A673 (cell line): ENCODE measurements around the gene ECI1. TPM values are rescaled to one million over a fixed set of nuclear protein-coding genes. Genes with fewer than 3 reads are reported as not detected.

ENCODE experiments used
- BruUV-seq: library from RNA; stranded (reverse); fragments of 400-500 nt; replicated peaks from 2 replicates; lab custom pipeline; 2021; lab: Mats Ljungman, UMichigan
- CTCF ChIA-PET: fragments of 300-600 bp; sonication (Branson Sonifier 250); formaldehyde crosslinking; loops from one replicate; lab custom pipeline; 2022; ENCODE audit warnings: antibody characterized with exemption; lab: Charles Lee
- POLR2A ChIA-PET: fragments of 300-600 bp; sonication (Branson Sonifier 250); formaldehyde crosslinking; loops from one replicate; lab custom pipeline; 2022; ENCODE audit warnings: antibody characterized with exemption; ENCODE audit not compliant: low non-redundant PET; lab: Charles Lee
- DNase-seq: peaks from one replicate; pipeline ENCODE4 v3.0.0-alpha.2; 2015; ENCODE audit warnings: low spot score
- H3K27ac ChIP-seq: fragments of 200-600 bp; sonication (generic); 2 replicates; pipeline ENCODE4 v1.5.1; 2016; ENCODE audit warnings: mixed run types, low read depth, mild to moderate bottlenecking, mixed read lengths, antibody characterized with exemption, low read length; ENCODE audit not compliant: poor library complexity, severe bottlenecking
- H3K27me3 ChIP-seq: fragments of 200-600 bp; sonication (generic); replicated peaks from 2 replicates; pipeline ENCODE4 v1.6.1; 2017; ENCODE audit warnings: mixed run types, low read depth, mild to moderate bottlenecking, mixed read lengths, antibody characterized with exemption, low read length; ENCODE audit not compliant: insufficient read depth, poor library complexity
- H3K36me3 ChIP-seq: fragments of 200-600 bp; sonication (generic); 2 replicates; pipeline ENCODE4 v1.6.1; 2016; ENCODE audit warnings: mixed run types, mild to moderate bottlenecking, mixed read lengths, antibody characterized with exemption, low read length; ENCODE audit not compliant: insufficient read depth, poor library complexity, severe bottlenecking
- H3K4me1 ChIP-seq: fragments of 200-600 bp; sonication (generic); 2 replicates; pipeline ENCODE4 v1.6.1; 2017; ENCODE audit warnings: mixed run types, mild to moderate bottlenecking, mixed read lengths, antibody characterized with exemption, low read length; ENCODE audit not compliant: insufficient read depth, poor library complexity, severe bottlenecking
- H3K4me3 ChIP-seq: fragments of 200-600 bp; sonication (generic); 2 replicates; pipeline ENCODE4 v1.5.1; 2016; ENCODE audit warnings: low read depth, mixed run types, mild to moderate bottlenecking, mixed read lengths, low read length; ENCODE audit not compliant: poor library complexity, severe bottlenecking
- H3K9me3 ChIP-seq: fragments of 200-600 bp; sonication (generic); 2 replicates; pipeline ENCODE4 v1.6.1; 2016; ENCODE audit warnings: mixed run types, low read depth, mild to moderate bottlenecking, mixed read lengths, antibody characterized with exemption, low read length; ENCODE audit not compliant: poor library complexity, severe bottlenecking
- EZH2 ChIP-seq: fragments of 200-600 bp; sonication (generic); IDR thresholded peaks from 2 replicates; pipeline ENCODE4 v1.6.1; 2017; ENCODE audit warnings: borderline replicate concordance, low read depth, mild to moderate bottlenecking, mixed read lengths, antibody characterized with exemption, low read length; ENCODE audit not compliant: poor library complexity, severe bottlenecking
- intact Hi-C: fragments of 100-400 bp; cut with micrococcal nuclease; formaldehyde crosslinking; loops from one replicate; pipeline ENCODE4 v1.10.0; 2022; ENCODE audit not compliant: unreplicated experiment
- total RNA-seq: library from RNA; stranded (reverse); gene quantifications from 2 replicates; pipeline ENCODE4 v1.2.3, GENCODE V29; 2021
- TF ChIP-seq, protein P1 (sequence below): fragments of 300-800, 200-600 bp; sonication (generic); conservative IDR thresholded peaks from 2 replicates; pipeline ENCODE4 v1.5.1; 2017; ENCODE audit warnings: low read depth, mild to moderate bottlenecking, antibody characterized with exemption, low read length, moderate library complexity, mixed read lengths

The ECI1 gene
- total RNA-seq, 1 experiment from 2014 or later, result 55.3 TPM

GRCh38 chr16:2198283-2198682 is 53.1 kb downstream of the ECI1 start:
- no TSS peak for BruUV-seq
- TF ChIP-seq, protein P1, sequence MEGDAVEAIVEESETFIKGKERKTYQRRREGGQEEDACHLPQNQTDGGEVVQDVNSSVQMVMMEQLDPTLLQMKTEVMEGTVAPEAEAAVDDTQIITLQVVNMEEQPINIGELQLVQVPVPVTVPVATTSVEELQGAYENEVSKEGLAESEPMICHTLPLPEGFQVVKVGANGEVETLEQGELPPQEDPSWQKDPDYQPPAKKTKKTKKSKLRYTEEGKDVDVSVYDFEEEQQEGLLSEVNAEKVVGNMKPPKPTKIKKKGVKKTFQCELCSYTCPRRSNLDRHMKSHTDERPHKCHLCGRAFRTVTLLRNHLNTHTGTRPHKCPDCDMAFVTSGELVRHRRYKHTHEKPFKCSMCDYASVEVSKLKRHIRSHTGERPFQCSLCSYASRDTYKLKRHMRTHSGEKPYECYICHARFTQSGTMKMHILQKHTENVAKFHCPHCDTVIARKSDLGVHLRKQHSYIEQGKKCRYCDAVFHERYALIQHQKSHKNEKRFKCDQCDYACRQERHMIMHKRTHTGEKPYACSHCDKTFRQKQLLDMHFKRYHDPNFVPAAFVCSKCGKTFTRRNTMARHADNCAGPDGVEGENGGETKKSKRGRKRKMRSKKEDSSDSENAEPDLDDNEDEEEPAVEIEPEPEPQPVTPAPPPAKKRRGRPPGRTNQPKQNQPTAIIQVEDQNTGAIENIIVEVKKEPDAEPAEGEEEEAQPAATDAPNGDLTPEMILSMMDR, result no peak
- no peak for TF ChIP-seq EZH2
- Histone ChIP-seq H3K27me3 (peaks cover 26% of the 10 kb centered on the region), H3K4me3 (no peak overlapping the region), H3K4me1 (peaks cover 7% of the 10 kb centered on the region), H3K9me3 (no peaks in the 10 kb centered on the region), H3K36me3 (no peaks in the 10 kb centered on the region), H3K27ac (no peak overlapping the region)
- POLR2A ChIA-PET, result no interaction called here
- DNase-seq, result no peak
- intact Hi-C loops, result no loop called here
- CTCF ChIA-PET, result interaction anchor here (0.6 kb wide), 1 partner anchor 9 kb away, joined by 3 read pairs; no protein-coding TSS in a partner anchor

DNA sequence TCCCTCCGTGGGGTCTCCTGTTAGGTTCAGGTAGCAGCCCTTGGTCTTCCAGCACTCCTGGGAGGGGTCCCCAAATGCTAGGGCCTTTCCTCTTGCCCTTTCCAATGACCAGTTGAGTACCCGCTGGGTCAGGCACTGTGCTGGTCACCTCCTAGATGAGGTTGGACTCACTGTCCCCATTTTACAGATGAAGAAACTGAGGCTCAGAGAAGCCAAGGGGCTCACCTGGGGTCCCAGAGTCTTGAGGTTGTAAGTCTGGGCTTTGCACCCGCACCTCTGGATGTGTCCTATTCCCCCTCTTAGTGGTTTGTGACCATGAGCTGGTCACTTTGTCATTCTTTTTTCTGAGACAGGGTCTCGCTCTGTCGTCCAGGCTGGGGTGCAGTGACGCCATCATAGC is 53.6 kb downstream of the ECI1 start:
- TF ChIP-seq EZH2, result no peak
- TF ChIP-seq, protein P1, result no peak
- intact Hi-C loops, result no loop called here

GRCh38 chr16:2196981-2197511 is 54.3 kb downstream of the ECI1 start:
- Histone ChIP-seq H3K27ac (no peak overlapping the region), H3K36me3 (no peaks in the 10 kb centered on the region), H3K27me3 (peaks cover 26% of the 10 kb centered on the region), H3K4me1 (peaks cover 7% of the 10 kb centered on the region), H3K4me3 (peak overlapping the region; percentile 35), H3K9me3 (no peaks in the 10 kb centered on the region)
- no TSS peak for BruUV-seq
- intact Hi-C loops, result no loop called here
- POLR2A ChIA-PET, result no interaction called here
- no peak for TF ChIP-seq EZH2
- TF ChIP-seq, protein P1, result no peak
- CTCF ChIA-PET, result no interaction called here
- no peak for DNase-seq

More for the DNA sequence above, 53.6 kb downstream of the ECI1 start:
- CTCF ChIA-PET, result no interaction called here
- Histone ChIP-seq H3K4me1 (peaks cover 7% of the 10 kb centered on the region), H3K4me3 (no peak overlapping the region), H3K27me3 (peaks cover 26% of the 10 kb centered on the region), H3K36me3 (no peaks in the 10 kb centered on the region), H3K9me3 (no peaks in the 10 kb centered on the region), H3K27ac (no peak overlapping the region)
- POLR2A ChIA-PET, result no interaction called here
- no TSS peak for BruUV-seq
- no peak for DNase-seq
